PC-3 (cell line): ENCODE data around the gene CEP112.

Source experiments
- EZH2 ChIP-seq: fragments of 300-600 bp; sonication (generic); IDR thresholded peaks from one replicate; pipeline ENCODE4 v1.6.1; 2017; ENCODE audit warnings: antibody characterized with exemption, mild to moderate bottlenecking, low read length; ENCODE audit not compliant: unreplicated experiment
- EZH2phosphoT487 ChIP-seq: fragments of 300-600 bp; sonication (generic); IDR thresholded peaks from 2 replicates; pipeline ENCODE4 v1.6.1; 2018; ENCODE audit warnings: mild to moderate bottlenecking, antibody characterized with exemption, low read length, borderline replicate concordance
- TF ChIP-seq, protein P1 (sequence below): fragments of 300-600 bp; sonication (generic); conservative IDR thresholded peaks from 2 replicates; pipeline ENCODE4 v1.5.1; 2017; ENCODE audit warnings: antibody characterized with exemption, low read depth, mild to moderate bottlenecking, low read length

DNA sequence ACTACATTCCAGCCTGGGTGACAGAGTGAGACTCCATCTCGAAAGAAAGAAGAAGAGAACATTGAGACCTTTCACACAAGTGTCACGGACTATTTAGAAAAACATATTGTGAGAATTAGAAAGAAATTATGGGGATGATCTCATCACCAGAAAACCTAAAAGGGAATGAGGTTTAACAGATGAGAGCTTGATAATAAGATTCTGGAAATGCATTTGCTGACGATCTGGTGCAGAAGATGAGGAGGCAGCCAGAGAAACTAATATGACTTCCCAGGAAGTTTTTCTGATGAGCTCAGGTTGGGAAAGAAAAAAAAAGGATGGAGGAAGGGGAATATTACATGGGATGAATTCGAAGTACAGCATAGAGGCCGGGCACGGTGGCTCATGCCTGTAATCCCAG, 48.1 kb upstream of the CEP112 start:
- TF ChIP-seq, protein P1, sequence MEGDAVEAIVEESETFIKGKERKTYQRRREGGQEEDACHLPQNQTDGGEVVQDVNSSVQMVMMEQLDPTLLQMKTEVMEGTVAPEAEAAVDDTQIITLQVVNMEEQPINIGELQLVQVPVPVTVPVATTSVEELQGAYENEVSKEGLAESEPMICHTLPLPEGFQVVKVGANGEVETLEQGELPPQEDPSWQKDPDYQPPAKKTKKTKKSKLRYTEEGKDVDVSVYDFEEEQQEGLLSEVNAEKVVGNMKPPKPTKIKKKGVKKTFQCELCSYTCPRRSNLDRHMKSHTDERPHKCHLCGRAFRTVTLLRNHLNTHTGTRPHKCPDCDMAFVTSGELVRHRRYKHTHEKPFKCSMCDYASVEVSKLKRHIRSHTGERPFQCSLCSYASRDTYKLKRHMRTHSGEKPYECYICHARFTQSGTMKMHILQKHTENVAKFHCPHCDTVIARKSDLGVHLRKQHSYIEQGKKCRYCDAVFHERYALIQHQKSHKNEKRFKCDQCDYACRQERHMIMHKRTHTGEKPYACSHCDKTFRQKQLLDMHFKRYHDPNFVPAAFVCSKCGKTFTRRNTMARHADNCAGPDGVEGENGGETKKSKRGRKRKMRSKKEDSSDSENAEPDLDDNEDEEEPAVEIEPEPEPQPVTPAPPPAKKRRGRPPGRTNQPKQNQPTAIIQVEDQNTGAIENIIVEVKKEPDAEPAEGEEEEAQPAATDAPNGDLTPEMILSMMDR, result no peak
- TF ChIP-seq EZH2, result no peak
- TF ChIP-seq EZH2phosphoT487, result no peak
